Measurements from ENCODE around the gene HK1. TPM values are rescaled to one million over a fixed set of nuclear protein-coding genes. Genes with fewer than 3 reads are reported as not detected.

Gene HK1
- polyA plus RNA-seq, 3 donors from 2014 or later, result 48.8 to 96.3 (median 72.2) TPM

DNA sequence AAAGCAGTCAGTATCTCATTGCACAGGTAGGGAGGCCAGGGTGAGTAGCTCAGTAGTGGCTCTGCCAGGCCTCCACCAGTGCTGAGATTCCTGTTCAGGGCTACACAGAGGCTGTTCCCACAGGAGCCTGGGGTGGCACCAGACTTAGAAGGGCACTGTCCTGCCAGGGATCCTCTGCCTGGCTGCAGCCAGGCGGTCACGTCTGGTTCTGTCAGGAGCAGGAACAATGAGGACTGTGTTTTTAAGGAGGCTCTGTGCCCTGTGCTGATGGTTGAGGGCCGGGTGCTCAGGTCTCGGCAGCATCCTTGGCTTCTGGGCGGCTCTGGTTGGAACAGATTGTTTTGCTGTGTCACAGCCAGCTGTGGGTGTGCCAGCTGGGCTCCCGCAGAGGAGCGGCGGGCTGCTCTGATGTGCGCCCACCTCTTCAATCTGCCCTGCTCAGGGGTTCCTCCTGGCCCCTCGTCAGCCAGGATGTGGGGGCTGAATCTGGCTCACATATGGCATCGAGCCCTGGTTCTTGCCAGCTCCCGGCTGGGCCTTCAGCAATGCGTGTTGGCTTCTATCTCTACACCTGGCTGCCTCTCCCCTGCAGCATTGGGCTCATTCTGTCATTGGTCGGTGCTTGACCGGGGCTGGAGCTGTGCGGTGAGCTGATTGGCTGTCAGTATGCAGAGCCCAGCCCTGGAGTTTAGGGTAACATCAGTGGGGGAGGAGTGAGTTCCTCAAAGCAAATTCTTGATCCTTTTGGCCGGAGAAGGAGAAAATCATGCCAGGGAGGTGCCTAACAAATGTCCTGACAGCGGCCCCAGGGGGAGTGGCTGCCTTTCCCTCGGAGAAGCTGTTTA lies 97.2 kb downstream of the HK1 start:
- Mint-ChIP-seq H3K36me3 (peaks cover 12 to 45% (median 24%) of the 10 kb centered on the region in 3 donors), H3K4me3 (no peak overlapping the region), H3K27me3 (ENCODE audit: low read depth in 3 of 3) (peaks cover 0 to 6% (median 2%) of the 10 kb centered on the region in 3 donors), H3K27ac (peak overlapping the region in 1 of 6 donors; percentile 41), H3K4me1 (peaks cover 0 to 2% of the 10 kb centered on the region in 2 donors), H3K9me3 (no peaks in the 10 kb centered on the region)
- DNase-seq, result no peak

DNA sequence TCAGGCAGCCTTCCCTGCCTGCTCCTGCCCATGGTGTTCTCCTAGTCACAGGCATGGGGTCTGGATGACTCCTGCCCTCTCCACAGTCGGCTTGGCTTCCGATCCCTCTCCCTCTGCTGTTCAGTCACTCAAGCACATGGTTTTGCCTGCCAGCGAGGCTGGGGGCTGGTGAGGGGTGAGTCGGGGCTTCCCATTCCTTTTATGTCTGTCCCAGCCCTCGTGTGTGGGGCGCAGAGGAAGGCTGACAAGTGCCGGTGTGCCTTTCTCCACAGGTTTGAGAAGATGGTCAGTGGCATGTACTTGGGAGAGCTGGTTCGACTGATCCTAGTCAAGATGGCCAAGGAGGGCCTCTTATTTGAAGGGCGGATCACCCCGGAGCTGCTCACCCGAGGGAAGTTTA lies 98.4 kb downstream of the HK1 start:
- Mint-ChIP-seq H3K27ac (no peak overlapping the region), H3K4me3 (no peak overlapping the region), H3K9me3 (no peaks in the 10 kb centered on the region)

DNA sequence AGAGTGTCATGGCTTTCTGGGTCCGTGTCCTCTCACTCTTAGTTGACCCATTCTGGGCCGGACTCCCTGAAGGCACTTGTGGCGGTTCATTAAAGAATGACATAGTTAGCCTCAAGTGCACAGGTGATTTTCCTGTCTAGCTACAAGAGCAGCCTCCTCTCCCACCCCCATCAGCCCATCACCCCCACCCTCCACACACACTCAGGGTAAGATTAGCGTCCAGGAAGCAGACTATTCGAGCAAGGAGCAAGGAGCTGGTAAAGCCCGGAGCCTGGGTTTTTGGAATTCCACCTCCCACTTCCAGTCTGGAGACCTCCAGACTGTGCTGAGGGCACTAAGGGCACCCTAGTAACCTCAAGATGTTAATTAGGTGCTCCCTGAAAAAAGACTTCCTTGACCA lies 98.9 kb downstream of the HK1 start:
- no peak overlapping the region for H3K27ac Mint-ChIP-seq
- no peaks in the 10 kb centered on the region for H3K9me3 Mint-ChIP-seq
- DNase-seq, result no peak
- H3K36me3 Mint-ChIP-seq, result peaks cover 7 to 35% (median 20%) of the 10 kb centered on the region in 3 donors
- H3K4me3 Mint-ChIP-seq, result no peak overlapping the region
- H3K4me1 Mint-ChIP-seq, result peaks cover 0 to 2% of the 10 kb centered on the region in 2 donors
- peaks cover 0 to 6% (median 2%) of the 10 kb centered on the region in 3 donors for H3K27me3 Mint-ChIP-seq (ENCODE audit: low read depth in 3 of 3)

More for the DNA sequence above, 98.4 kb downstream of the HK1 start:
- Mint-ChIP-seq H3K36me3 (peaks cover 7 to 39% (median 20%) of the 10 kb centered on the region in 3 donors), H3K27me3 (ENCODE audit: low read depth in 3 of 3) (peaks cover 0 to 6% (median 2%) of the 10 kb centered on the region in 3 donors), H3K4me1 (peaks cover 0 to 2% of the 10 kb centered on the region in 2 donors)
- no peak for DNase-seq

DNA sequence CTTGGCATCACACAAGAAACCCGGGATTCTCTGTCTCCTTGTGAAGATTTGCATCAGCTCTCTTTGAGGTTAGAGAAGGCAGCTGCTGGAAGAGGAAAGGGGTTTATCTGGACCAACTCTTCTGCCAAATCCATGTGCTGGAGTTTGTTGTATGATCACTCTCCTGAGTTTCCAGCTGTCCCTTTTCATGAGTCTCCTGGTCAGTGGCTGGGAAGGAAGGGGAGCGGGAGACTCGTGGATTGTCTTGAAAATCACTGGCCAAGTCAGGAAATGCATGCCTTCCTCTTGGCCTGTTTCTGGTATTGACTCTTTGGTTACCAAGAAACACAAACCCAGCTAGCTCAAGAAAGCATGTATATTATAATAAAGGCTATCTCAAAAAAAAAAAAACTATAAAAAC lies 99.6 kb downstream of the HK1 start:
- peaks cover 0 to 2% of the 10 kb centered on the region in 2 donors for H3K4me1 Mint-ChIP-seq
- DNase-seq, result no peak
- H3K9me3 Mint-ChIP-seq, result no peaks in the 10 kb centered on the region
- no peak overlapping the region for H3K4me3 Mint-ChIP-seq
- peaks cover 7 to 35% (median 20%) of the 10 kb centered on the region in 3 donors for H3K36me3 Mint-ChIP-seq
- H3K27ac Mint-ChIP-seq, result peak overlapping the region in 3 of 6 donors; percentile 32 to 61 (median 34)
- peaks cover 0 to 6% (median 2%) of the 10 kb centered on the region in 3 donors for H3K27me3 Mint-ChIP-seq (ENCODE audit: low read depth in 3 of 3)

DNA sequence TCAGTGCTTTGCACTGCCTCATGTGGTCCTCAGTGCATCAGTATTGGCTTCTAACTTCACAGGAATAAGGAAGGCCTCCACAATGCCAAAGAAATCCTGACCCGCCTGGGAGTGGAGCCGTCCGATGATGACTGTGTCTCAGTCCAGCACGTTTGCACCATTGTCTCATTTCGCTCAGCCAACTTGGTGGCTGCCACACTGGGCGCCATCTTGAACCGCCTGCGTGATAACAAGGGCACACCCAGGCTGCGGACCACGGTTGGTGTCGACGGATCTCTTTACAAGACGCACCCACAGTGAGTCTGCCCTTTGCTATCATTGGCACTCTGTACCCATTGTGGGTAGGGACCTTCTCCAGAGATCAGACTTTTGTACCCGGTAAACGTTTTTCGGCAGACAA lies 101.5 kb downstream of the HK1 start:
- Mint-ChIP-seq H3K27me3 (ENCODE audit: low read depth in 3 of 3) (peaks cover 0 to 2% (median 2%) of the 10 kb centered on the region in 3 donors), H3K36me3 (peaks cover 10 to 47% (median 31%) of the 10 kb centered on the region in 3 donors), H3K4me3 (no peak overlapping the region), H3K9me3 (no peaks in the 10 kb centered on the region), H3K27ac (no peak overlapping the region), H3K4me1 (no peaks in the 10 kb centered on the region)
- no peak for DNase-seq

DNA sequence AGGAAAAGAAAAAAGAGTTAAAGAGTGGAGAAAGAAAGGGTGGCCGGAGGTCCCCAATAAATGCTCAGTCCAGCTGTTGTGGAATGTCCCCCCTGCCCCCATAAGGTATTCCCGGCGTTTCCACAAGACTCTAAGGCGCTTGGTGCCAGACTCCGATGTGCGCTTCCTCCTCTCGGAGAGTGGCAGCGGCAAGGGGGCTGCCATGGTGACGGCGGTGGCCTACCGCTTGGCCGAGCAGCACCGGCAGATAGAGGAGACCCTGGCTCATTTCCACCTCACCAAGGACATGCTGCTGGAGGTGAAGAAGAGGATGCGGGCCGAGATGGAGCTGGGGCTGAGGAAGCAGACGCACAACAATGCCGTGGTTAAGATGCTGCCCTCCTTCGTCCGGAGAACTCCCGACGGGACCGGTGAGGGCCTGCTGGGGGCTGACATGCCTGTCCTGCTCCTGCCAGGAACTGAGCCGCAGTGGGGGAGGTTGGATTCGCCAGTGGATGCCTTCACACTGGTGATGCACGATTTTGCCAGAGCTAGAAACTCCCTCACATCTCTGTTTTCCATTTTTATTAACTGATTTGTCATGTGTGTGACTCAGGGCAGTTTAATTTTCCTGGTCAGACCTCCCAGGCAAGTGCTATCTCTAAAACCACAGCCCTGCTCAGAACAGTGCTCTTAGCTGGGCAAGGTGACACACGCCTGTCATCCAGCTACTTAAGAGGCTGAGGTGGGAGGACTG lies 104.3 kb downstream of the HK1 start:
- Mint-ChIP-seq H3K27ac (no peak overlapping the region), H3K9me3 (no peaks in the 10 kb centered on the region), H3K36me3 (peaks cover 14 to 62% (median 45%) of the 10 kb centered on the region in 3 donors), H3K4me1 (no peaks in the 10 kb centered on the region), H3K27me3 (ENCODE audit: low read depth in 3 of 3) (peaks cover 0 to 2% (median 0%) of the 10 kb centered on the region in 3 donors), H3K4me3 (no peak overlapping the region)
- no peak for DNase-seq

DNA sequence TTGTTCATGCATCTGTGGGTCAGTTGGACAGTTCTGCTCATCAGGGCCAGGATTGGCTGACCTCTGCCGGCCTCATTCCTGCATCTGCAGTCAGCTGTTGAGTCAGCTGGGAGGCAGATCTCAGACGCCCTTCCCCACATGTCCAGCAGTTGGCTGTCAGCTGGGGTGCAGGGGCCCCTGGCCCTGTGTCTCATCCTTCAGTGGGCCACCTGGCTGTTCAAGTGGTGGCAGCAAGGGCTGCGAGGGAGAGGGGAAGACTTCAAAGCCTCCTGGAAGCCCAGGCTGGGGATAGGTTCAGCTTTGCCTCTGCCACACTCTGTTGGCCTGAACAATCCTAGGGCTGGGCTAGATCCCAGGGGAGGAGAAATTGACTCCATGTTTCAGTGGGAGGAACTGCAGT lies 105.3 kb downstream of the HK1 start:
- no peak for DNase-seq
- Mint-ChIP-seq H3K27ac (peak overlapping the region in 1 of 6 donors; percentile 55), H3K27me3 (ENCODE audit: low read depth in 3 of 3) (no peaks in the 10 kb centered on the region), H3K4me1 (no peaks in the 10 kb centered on the region), H3K9me3 (no peaks in the 10 kb centered on the region), H3K36me3 (peaks cover 14 to 60% (median 50%) of the 10 kb centered on the region in 3 donors), H3K4me3 (no peak overlapping the region)

DNA sequence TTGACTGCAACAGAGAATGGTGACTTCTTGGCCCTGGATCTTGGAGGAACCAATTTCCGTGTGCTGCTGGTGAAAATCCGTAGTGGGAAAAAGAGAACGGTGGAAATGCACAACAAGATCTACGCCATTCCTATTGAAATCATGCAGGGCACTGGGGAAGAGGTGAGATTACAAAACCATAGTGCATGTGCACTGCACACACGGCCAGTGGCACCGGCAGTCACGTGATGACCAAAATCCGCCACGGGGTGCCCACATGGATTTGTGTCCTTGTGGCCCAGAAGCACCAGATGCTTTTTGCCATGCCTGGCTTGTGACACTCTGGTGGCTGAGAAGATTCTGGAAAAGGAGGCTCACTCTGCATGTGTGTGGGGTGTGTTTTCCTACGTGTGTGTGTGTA lies 106.0 kb downstream of the HK1 start:
- no peaks in the 10 kb centered on the region for H3K27me3 Mint-ChIP-seq (ENCODE audit: low read depth in 3 of 3)
- no peak overlapping the region for H3K4me3 Mint-ChIP-seq
- no peaks in the 10 kb centered on the region for H3K4me1 Mint-ChIP-seq
- H3K36me3 Mint-ChIP-seq, result peaks cover 10 to 64% (median 45%) of the 10 kb centered on the region in 3 donors
- no peak overlapping the region for H3K27ac Mint-ChIP-seq
- no peak for DNase-seq
- H3K9me3 Mint-ChIP-seq, result no peaks in the 10 kb centered on the region

DNA sequence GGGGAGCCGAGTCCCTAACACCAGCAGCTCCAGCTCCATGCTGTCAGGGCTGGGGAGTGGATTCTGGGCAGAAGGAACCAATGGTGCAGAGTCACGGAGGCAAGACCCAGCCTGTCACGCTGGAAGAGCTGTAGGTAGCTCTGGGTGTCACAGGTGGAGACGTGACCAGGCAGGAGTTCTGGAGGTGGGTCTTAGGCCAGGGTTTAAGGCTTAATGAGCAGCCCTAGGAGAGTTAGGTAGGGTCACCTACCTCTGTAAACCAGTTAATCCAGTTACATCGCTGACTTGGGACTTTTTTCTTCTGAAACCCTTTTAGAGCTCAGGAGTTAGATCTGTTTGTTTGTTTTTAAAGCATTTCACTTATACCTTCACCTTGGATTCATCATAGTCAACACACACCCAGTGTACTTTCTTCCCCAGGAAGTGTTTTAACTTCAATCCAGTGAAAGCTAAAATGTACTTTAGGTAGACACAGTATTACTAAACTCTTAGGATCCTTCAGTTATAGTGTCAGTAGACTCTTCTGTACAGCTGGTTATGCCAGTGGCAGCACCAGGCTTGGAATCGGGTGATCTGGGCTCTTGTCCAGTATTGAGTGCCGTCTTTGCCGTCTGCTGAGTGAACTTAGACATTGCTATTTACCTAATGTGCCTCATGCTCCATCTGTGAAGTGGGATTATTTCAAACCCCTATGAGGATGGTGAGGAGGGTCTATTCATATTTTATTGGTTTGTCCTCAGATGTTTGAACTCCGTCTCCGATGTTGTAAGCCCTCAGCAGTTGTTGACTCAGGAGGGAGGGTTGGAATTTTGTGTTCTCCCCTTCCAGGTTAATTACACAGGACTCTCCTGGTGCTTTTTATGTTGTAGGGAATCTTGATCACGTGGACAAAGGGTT lies 107.4 kb downstream of the HK1 start:
- H3K4me1 Mint-ChIP-seq, result no peaks in the 10 kb centered on the region
- H3K4me3 Mint-ChIP-seq, result no peak overlapping the region
- DNase-seq, result no peak
- no peak overlapping the region for H3K27ac Mint-ChIP-seq
- no peaks in the 10 kb centered on the region for H3K9me3 Mint-ChIP-seq
- H3K36me3 Mint-ChIP-seq, result peaks cover 7 to 63% (median 37%) of the 10 kb centered on the region in 3 donors
- H3K27me3 Mint-ChIP-seq (ENCODE audit: low read depth in 3 of 3), result no peaks in the 10 kb centered on the region

DNA sequence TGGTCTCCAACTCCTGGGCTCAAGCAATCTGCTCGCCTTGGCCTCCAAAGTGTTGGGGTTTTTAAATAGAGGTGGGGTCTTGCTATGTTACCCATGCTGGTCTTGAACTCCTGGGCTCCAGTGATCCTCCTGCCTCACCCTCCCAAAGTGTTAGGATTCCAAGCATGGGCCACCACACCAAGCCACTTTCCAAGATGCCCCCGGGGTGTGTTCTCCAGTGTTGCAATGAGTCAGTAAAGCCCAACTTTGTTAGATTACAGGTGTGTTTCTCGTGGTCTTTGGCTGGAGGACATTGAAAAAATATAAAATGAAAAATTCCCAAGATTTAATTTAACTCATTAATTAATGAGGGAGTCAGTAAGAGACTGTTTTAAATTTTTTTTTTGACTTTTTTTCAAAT lies 109.2 kb downstream of the HK1 start:
- Mint-ChIP-seq H3K36me3 (peaks cover 7 to 64% (median 38%) of the 10 kb centered on the region in 3 donors), H3K4me1 (peaks cover 7 to 9% of the 10 kb centered on the region in 2 donors), H3K27ac (peak overlapping the region in 1 of 6 donors; percentile 28), H3K4me3 (no peak overlapping the region), H3K27me3 (ENCODE audit: low read depth in 3 of 3) (no peaks in the 10 kb centered on the region), H3K9me3 (no peaks in the 10 kb centered on the region)
- DNase-seq, result no peak

DNA sequence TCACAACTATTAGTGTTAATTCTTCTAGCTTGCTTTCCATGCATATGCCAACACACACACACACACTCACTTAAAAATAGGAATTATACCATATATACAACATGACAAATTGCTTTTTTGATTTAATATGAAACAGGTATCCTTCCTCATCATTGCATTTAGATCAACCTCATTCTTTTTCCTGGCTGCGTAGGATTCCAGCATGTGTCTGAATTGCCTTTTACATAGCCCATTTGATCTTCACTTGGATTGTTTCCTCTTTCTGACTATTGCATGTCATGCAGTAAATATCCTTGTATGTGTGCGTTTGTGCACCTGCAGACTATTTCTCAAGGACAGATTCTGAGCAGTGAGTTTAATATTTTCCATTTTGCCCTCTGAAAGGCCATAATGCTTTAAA lies 110.2 kb downstream of the HK1 start:
- Mint-ChIP-seq H3K27me3 (ENCODE audit: low read depth in 3 of 3) (no peaks in the 10 kb centered on the region), H3K4me1 (peaks cover 9 to 11% of the 10 kb centered on the region in 2 donors), H3K9me3 (no peaks in the 10 kb centered on the region), H3K4me3 (no peak overlapping the region), H3K36me3 (peaks cover 10 to 62% (median 35%) of the 10 kb centered on the region in 3 donors), H3K27ac (no peak overlapping the region)
- no peak for DNase-seq

DNA sequence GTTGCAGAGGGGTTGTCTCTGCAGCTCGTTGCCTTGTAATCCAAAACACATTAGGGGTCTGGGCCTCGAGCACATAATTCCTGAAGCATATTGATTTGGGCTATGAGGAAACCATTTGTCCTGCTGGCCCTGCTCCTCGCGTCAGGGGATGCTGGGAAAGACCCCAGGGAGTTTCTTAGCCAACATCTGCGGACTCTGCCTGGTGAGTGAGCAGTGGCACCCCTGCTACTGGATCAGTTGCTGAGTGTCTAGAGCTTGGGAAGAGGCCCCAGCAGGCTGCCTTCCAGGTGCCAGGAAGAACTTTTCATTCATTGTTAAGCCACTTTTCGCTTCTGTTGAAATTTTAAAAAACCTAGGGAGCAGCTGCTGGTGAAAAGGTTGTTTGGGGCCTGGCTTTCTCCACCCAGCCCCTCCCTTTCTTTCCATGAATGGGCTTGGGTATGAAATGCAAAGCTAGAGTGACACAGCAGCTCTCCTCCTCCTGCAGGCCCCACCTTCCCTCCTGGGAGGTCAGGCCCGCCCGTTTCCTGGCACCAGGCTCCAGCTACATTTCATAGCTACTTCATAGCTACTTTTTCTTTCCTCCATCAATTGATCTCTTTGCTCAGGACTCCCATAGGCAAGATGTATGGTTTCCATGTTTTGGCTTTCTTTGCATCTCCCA lies 111.7 kb downstream of the HK1 start:
- Mint-ChIP-seq H3K4me1 (peaks cover 9 to 11% of the 10 kb centered on the region in 2 donors), H3K27me3 (ENCODE audit: low read depth in 3 of 3) (no peaks in the 10 kb centered on the region), H3K36me3 (peaks cover 14 to 57% (median 33%) of the 10 kb centered on the region in 3 donors), H3K9me3 (no peaks in the 10 kb centered on the region), H3K27ac (peak overlapping the region in 3 of 6 donors; percentile 42 to 69 (median 59)), H3K4me3 (no peak overlapping the region)
- no peak for DNase-seq

DNA sequence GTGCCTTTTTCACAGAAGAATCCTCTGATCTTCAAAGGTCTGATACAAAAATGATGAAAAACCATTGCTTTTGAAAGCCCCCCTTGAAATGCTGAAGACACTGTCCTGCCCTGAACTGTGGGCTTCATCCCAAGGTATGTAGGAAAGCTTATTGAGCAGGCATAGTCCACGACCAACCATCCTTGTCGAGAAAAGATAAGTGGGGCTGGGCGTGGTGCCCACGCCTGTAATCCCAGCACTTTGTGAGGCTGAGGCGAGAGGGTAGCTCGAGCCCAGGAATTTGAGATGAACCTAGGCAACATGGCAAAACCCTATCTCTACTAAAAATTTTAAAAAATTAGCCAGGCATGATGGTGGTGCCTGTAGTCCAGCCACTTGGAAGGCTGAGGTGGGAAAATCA lies 112.9 kb downstream of the HK1 start:
- H3K27me3 Mint-ChIP-seq (ENCODE audit: low read depth in 3 of 3), result peaks cover 0 to 2% (median 0%) of the 10 kb centered on the region in 3 donors
- no peaks in the 10 kb centered on the region for H3K9me3 Mint-ChIP-seq
- peaks cover 9 to 11% of the 10 kb centered on the region in 2 donors for H3K4me1 Mint-ChIP-seq
- H3K27ac Mint-ChIP-seq, result peak overlapping the region in 2 of 6 donors; percentile 35 to 74
- no peak overlapping the region for H3K4me3 Mint-ChIP-seq
- peaks cover 15 to 45% (median 25%) of the 10 kb centered on the region in 3 donors for H3K36me3 Mint-ChIP-seq
- no peak for DNase-seq
